Measurements from ENCODE around the gene PLXNA2. TPM values are rescaled to one million over a fixed set of nuclear protein-coding genes. Genes with fewer than 3 reads are reported as not detected.

PLXNA2 gene
- total RNA-seq, 1 donor from 2014 or later = 38.3 TPM

DNA sequence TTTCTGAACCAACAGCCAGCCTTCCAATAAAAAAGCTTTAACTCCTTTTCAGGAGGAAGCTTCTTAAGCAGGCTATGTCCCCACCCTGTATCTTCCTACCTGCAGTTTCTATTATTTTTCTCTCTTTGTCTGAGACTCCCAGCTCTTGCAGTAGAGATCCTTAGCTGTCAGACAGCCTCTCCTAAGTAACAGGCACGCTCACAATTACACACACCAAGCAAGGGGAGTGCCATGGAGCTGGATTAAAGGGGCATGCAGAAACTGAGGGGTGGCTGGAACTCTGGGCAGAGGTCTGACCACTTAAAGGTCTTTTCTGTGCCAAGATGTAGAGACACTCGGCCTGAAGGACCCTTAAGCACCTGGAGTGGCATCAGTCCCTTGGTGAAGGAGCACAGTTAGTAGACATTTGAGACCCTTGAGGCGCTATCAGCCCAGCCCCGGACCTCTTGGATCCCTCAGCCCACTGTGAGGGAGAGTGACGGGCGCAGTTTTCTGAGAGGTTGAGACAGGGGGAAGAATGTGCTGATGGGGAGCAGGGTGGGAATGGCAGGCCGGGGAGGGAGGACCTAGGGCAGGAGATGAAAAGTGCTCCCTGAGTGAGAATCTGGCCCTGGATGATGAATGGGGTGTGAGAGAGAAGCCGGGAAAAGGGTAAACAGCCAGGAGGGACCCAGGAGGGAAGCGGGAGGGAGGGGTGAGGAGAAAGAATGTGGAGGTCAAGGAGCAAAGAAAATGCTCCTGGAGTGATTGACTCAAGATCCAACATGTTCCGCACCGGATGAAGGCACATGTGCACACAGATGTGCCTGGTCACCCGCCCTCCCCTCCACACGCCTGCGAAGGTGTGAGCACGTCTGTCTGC, 13.3 kb downstream of the PLXNA2 start:
- peaks cover 66% of the 10 kb centered on the region for H3K4me1 ChIP-seq
- intact Hi-C loops (cut with DNase I) = loop anchor here (10.0 kb wide), 1 partner anchor 346 kb away; no protein-coding TSS in a partner anchor
- no peaks in the 10 kb centered on the region for H3K36me3 ChIP-seq
- H3K27me3 ChIP-seq = no peaks in the 10 kb centered on the region
- no peak for DNase-seq (ENCODE audit: extremely low spot score in 2 of 2)
- no peaks in the 10 kb centered on the region for H3K9me3 ChIP-seq
- peak overlapping the region; percentile 23 for H3K27ac ChIP-seq
- no peak overlapping the region for H3K4me3 ChIP-seq
- TF ChIP-seq POLR2A (IDR thresholded peaks at IDR 0.05) (no peak), POLR2AphosphoS5 (IDR thresholded peaks at IDR 0.05; ENCODE audit: insufficient read depth in 1 of 2, low read depth in 1 of 2) (no peak)
- TF ChIP-seq, protein P1, sequence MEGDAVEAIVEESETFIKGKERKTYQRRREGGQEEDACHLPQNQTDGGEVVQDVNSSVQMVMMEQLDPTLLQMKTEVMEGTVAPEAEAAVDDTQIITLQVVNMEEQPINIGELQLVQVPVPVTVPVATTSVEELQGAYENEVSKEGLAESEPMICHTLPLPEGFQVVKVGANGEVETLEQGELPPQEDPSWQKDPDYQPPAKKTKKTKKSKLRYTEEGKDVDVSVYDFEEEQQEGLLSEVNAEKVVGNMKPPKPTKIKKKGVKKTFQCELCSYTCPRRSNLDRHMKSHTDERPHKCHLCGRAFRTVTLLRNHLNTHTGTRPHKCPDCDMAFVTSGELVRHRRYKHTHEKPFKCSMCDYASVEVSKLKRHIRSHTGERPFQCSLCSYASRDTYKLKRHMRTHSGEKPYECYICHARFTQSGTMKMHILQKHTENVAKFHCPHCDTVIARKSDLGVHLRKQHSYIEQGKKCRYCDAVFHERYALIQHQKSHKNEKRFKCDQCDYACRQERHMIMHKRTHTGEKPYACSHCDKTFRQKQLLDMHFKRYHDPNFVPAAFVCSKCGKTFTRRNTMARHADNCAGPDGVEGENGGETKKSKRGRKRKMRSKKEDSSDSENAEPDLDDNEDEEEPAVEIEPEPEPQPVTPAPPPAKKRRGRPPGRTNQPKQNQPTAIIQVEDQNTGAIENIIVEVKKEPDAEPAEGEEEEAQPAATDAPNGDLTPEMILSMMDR (IDR thresholded peaks at IDR 0.05) = no peak

DNA sequence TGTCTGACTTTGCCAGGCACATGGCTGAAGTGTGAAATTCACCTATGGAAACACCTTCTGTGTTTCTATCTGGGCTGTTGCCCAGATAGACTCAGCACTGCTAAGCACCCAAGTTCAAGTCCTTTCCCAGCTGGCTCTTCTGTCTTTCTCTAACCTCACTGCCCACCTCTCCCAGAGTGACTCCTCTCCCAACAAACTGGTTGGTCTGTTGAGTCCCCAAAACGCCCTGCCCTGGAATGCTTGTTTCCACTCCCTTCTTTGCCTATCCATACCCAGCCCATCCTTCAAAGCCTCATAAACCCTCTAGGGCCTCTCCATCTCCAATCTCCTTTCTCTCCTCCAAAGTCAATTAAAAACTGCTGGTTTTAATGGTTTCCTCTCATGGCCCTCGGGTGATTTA, 15.6 kb downstream of the PLXNA2 start:
- H3K27me3 ChIP-seq = no peaks in the 10 kb centered on the region
- intact Hi-C loops (cut with DNase I) = no loop called here
- H3K4me3 ChIP-seq = no peak overlapping the region
- H3K9me3 ChIP-seq = no peaks in the 10 kb centered on the region
- no peak for TF ChIP-seq POLR2AphosphoS5 (IDR thresholded peaks at IDR 0.05; ENCODE audit: insufficient read depth in 1 of 2, low read depth in 1 of 2)
- TF ChIP-seq, protein P1 (IDR thresholded peaks at IDR 0.05) = no peak
- no peak for TF ChIP-seq POLR2A (IDR thresholded peaks at IDR 0.05)
- DNase-seq (ENCODE audit: extremely low spot score in 2 of 2) = no peak
- H3K4me1 ChIP-seq = peaks cover 46% of the 10 kb centered on the region
- H3K27ac ChIP-seq = no peak overlapping the region
- H3K36me3 ChIP-seq = no peaks in the 10 kb centered on the region

DNA sequence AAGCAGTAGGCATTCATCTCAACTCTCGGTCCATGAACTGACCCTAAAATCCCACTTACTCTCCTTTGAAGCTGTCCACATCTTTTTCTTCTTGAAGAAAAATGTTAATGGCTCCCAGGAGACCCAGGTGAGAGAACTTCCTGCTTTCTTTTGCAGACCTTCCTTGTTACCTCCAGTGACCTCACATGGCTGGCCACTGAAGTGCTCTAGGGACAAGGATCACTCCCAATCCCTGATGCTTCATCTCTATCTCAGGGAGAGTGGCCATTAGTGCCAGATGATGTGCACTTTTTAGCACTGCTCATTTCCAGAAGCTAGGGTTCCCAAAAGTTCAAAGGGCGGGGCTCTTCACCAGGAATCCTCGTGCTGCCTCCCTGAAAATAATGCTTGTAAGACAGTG, 16.2 kb downstream of the PLXNA2 start:
- TF ChIP-seq, protein P1 (IDR thresholded peaks at IDR 0.05) = no peak
- TF ChIP-seq POLR2AphosphoS5 (IDR thresholded peaks at IDR 0.05; ENCODE audit: insufficient read depth in 1 of 2, low read depth in 1 of 2) (no peak), POLR2A (IDR thresholded peaks at IDR 0.05) (no peak)
- no peak for DNase-seq (ENCODE audit: extremely low spot score in 2 of 2)
- Histone ChIP-seq H3K4me1 (peaks cover 41% of the 10 kb centered on the region), H3K36me3 (no peaks in the 10 kb centered on the region), H3K4me3 (no peak overlapping the region), H3K9me3 (no peaks in the 10 kb centered on the region), H3K27me3 (no peaks in the 10 kb centered on the region), H3K27ac (no peak overlapping the region)
- intact Hi-C loops (cut with DNase I) = no loop called here

DNA sequence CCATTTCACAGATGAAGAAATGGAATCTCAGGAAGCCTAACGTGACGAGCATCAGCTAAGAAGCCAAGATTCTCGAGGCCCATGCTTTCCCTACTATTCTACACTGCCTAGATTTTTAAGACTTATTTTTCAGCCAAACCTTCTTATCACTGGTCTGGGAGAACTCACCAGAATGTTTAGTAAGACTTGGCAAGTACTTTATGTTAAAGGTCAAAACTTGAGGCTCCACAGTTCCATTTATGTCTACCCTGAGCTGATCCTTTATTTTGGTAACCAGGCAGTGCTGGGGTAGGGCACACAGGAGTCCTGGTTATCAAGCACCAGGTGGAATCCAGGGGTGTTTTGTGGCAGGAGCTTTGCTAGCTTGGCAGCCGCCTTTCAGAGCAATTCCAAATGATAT, 16.8 kb downstream of the PLXNA2 start:
- no peak overlapping the region for H3K27ac ChIP-seq
- intact Hi-C loops (cut with DNase I) = no loop called here

More for the DNA sequence above, 16.8 kb downstream of the PLXNA2 start:
- Histone ChIP-seq H3K9me3 (no peaks in the 10 kb centered on the region), H3K36me3 (no peaks in the 10 kb centered on the region), H3K27me3 (no peaks in the 10 kb centered on the region), H3K4me3 (no peak overlapping the region), H3K4me1 (peaks cover 34% of the 10 kb centered on the region)
- DNase-seq (ENCODE audit: extremely low spot score in 2 of 2) = no peak
- no peak for TF ChIP-seq POLR2A (IDR thresholded peaks at IDR 0.05)
- TF ChIP-seq POLR2AphosphoS5 (IDR thresholded peaks at IDR 0.05; ENCODE audit: insufficient read depth in 1 of 2, low read depth in 1 of 2) = no peak
- TF ChIP-seq, protein P1 (IDR thresholded peaks at IDR 0.05) = no peak

All from vagina (tissue), 2 donors.